ENCODE data around the gene ALS2CL. TPM values are rescaled to one million over a fixed set of nuclear protein-coding genes. Genes with fewer than 3 reads are reported as not detected.

The ALS2CL gene
- total RNA-seq, 2 donors from 2014 or later, result 0.11 TPM; not detected in 1

GRCh38 chr3:46712191-46713049, 18.9 kb upstream of the ALS2CL start:
- no peak for DNase-seq (ENCODE audit: low spot score)
- no peak overlapping the region for H3K4me3 Mint-ChIP-seq

GRCh38 chr3:46711760-46712159, 18.3 kb upstream of the ALS2CL start:
- no peak for ATAC-seq

More at GRCh38 chr3:46712191-46713049, 18.9 kb upstream of the ALS2CL start:
- Mint-ChIP-seq H3K27ac (no peak overlapping the region), H3K36me3 (no peaks in the 10 kb centered on the region), H3K4me1 (ENCODE audit: low read depth in 2 of 2) (no peaks in the 10 kb centered on the region), H3K27me3 (peaks cover 0 to 2% of the 10 kb centered on the region in 2 donors), H3K9me3 (no peaks in the 10 kb centered on the region)
- ATAC-seq, result no peak

GRCh38 chr3:46711305-46711704, 17.8 kb upstream of the ALS2CL start:
- no peaks in the 10 kb centered on the region for H3K9me3 Mint-ChIP-seq

More at GRCh38 chr3:46711760-46712159, 18.3 kb upstream of the ALS2CL start:
- Mint-ChIP-seq H3K36me3 (no peaks in the 10 kb centered on the region), H3K27me3 (peaks cover 0 to 2% of the 10 kb centered on the region in 2 donors), H3K4me1 (ENCODE audit: low read depth in 2 of 2) (no peaks in the 10 kb centered on the region), H3K27ac (no peak overlapping the region), H3K4me3 (no peak overlapping the region), H3K9me3 (no peaks in the 10 kb centered on the region)
- DNase-seq (ENCODE audit: low spot score), result no peak

GRCh38 chr3:46710671-46711295, 17.3 kb upstream of the ALS2CL start:
- Mint-ChIP-seq H3K4me1 (ENCODE audit: low read depth in 2 of 2) (no peaks in the 10 kb centered on the region), H3K27me3 (peaks cover 0 to 2% of the 10 kb centered on the region in 2 donors), H3K36me3 (no peaks in the 10 kb centered on the region), H3K27ac (no peak overlapping the region), H3K4me3 (no peak overlapping the region), H3K9me3 (no peaks in the 10 kb centered on the region)
- DNase-seq (ENCODE audit: low spot score) (no peak), ATAC-seq (no peak)

More at GRCh38 chr3:46711305-46711704, 17.8 kb upstream of the ALS2CL start:
- peaks cover 0 to 2% of the 10 kb centered on the region in 2 donors for H3K27me3 Mint-ChIP-seq
- H3K4me3 Mint-ChIP-seq, result no peak overlapping the region
- DNase-seq (ENCODE audit: low spot score), result no peak
- no peak overlapping the region for H3K27ac Mint-ChIP-seq
- no peaks in the 10 kb centered on the region for H3K36me3 Mint-ChIP-seq
- no peaks in the 10 kb centered on the region for H3K4me1 Mint-ChIP-seq (ENCODE audit: low read depth in 2 of 2)
- ATAC-seq, result no peak

- Mint-ChIP-seq H3K36me3 (no peaks in the 10 kb centered on the region), H3K9me3 (no peaks in the 10 kb centered on the region), H3K27me3 (peaks cover 0 to 2% of the 10 kb centered on the region in 2 donors), H3K4me1 (ENCODE audit: low read depth in 2 of 2) (no peaks in the 10 kb centered on the region), H3K4me3 (no peak overlapping the region), H3K27ac (no peak overlapping the region)
- no peak for DNase-seq (ENCODE audit: low spot score)
- no peak for ATAC-seq
Measured at GRCh38 chr3:46710229-46710628, 16.8 kb upstream of the ALS2CL start.

GRCh38 chr3:46709721-46710120, 16.2 kb upstream of the ALS2CL start:
- peaks cover 0 to 2% of the 10 kb centered on the region in 2 donors for H3K27me3 Mint-ChIP-seq
- ATAC-seq (no peak), DNase-seq (ENCODE audit: low spot score) (no peak)
- no peaks in the 10 kb centered on the region for H3K36me3 Mint-ChIP-seq
- no peaks in the 10 kb centered on the region for H3K4me1 Mint-ChIP-seq (ENCODE audit: low read depth in 2 of 2)
- H3K4me3 Mint-ChIP-seq, result no peak overlapping the region
- H3K9me3 Mint-ChIP-seq, result no peaks in the 10 kb centered on the region
- H3K27ac Mint-ChIP-seq, result no peak overlapping the region

- no peak for DNase-seq (ENCODE audit: low spot score)
- Mint-ChIP-seq H3K4me3 (no peak overlapping the region), H3K4me1 (ENCODE audit: low read depth in 2 of 2) (no peaks in the 10 kb centered on the region), H3K27ac (no peak overlapping the region), H3K9me3 (no peaks in the 10 kb centered on the region), H3K27me3 (peaks cover 0 to 2% of the 10 kb centered on the region in 2 donors), H3K36me3 (no peaks in the 10 kb centered on the region)
- ATAC-seq, result no peak
Measured at GRCh38 chr3:46709157-46709654, 15.7 kb upstream of the ALS2CL start.

- Mint-ChIP-seq H3K4me3 (no peak overlapping the region), H3K27ac (no peak overlapping the region), H3K36me3 (no peaks in the 10 kb centered on the region), H3K4me1 (ENCODE audit: low read depth in 2 of 2) (no peaks in the 10 kb centered on the region), H3K9me3 (no peaks in the 10 kb centered on the region), H3K27me3 (peaks cover 0 to 2% of the 10 kb centered on the region in 2 donors)
- ATAC-seq, result no peak
- DNase-seq (ENCODE audit: low spot score), result no peak
Measured at GRCh38 chr3:46708401-46709156, 15.1 kb upstream of the ALS2CL start.

- ATAC-seq, result no peak
- H3K4me1 Mint-ChIP-seq (ENCODE audit: low read depth in 2 of 2), result no peaks in the 10 kb centered on the region
- H3K4me3 Mint-ChIP-seq, result no peak overlapping the region
- no peak for DNase-seq (ENCODE audit: low spot score)
- no peaks in the 10 kb centered on the region for H3K27me3 Mint-ChIP-seq
- H3K27ac Mint-ChIP-seq, result no peak overlapping the region
- H3K9me3 Mint-ChIP-seq, result no peaks in the 10 kb centered on the region
- H3K36me3 Mint-ChIP-seq, result no peaks in the 10 kb centered on the region
Measured at GRCh38 chr3:46707601-46708011, 14.1 kb upstream of the ALS2CL start.

- Mint-ChIP-seq H3K36me3 (no peaks in the 10 kb centered on the region), H3K9me3 (no peaks in the 10 kb centered on the region), H3K4me3 (no peak overlapping the region), H3K27me3 (peaks cover 5 to 6% of the 10 kb centered on the region in 2 donors), H3K27ac (no peak overlapping the region), H3K4me1 (ENCODE audit: low read depth in 2 of 2) (no peaks in the 10 kb centered on the region)
- ATAC-seq (no peak), DNase-seq (ENCODE audit: low spot score) (peak; percentile 41)
Measured at GRCh38 chr3:46706771-46707582, 13.5 kb upstream of the ALS2CL start.

- Mint-ChIP-seq H3K4me3 (no peak overlapping the region), H3K36me3 (no peaks in the 10 kb centered on the region), H3K9me3 (no peaks in the 10 kb centered on the region), H3K27me3 (peaks cover 9 to 10% of the 10 kb centered on the region in 2 donors), H3K27ac (no peak overlapping the region), H3K4me1 (ENCODE audit: low read depth in 2 of 2) (no peaks in the 10 kb centered on the region)
- ATAC-seq (no peak), DNase-seq (ENCODE audit: low spot score) (peak; percentile 20)
Measured at GRCh38 chr3:46705751-46706552, 12.5 kb upstream of the ALS2CL start.

- Mint-ChIP-seq H3K4me1 (ENCODE audit: low read depth in 2 of 2) (no peaks in the 10 kb centered on the region), H3K4me3 (no peak overlapping the region), H3K27ac (no peak overlapping the region), H3K9me3 (no peaks in the 10 kb centered on the region), H3K36me3 (no peaks in the 10 kb centered on the region), H3K27me3 (peaks cover 9 to 10% of the 10 kb centered on the region in 2 donors)
- DNase-seq (ENCODE audit: low spot score), result peak; percentile 70
- ATAC-seq, result peak; percentile 63 to 78
Measured at GRCh38 chr3:46705022-46705530, 11.6 kb upstream of the ALS2CL start.

All from natural killer cell treated with Interleukin-12 subunit alpha and Interleukin-12 subunit beta and Interleukin-15 and Interleukin-18, amount 100 ng/mL, for 72 hours (primary cell).